Right lobe of liver (tissue), 4 donors: ENCODE results near the gene ZNF837.

Experiments
- CTCF ChIP-seq, 4 donors: fragments of 200-600 bp in 3 of 4; fragments of 450-650 bp in 1 of 4; IDR thresholded peaks; one replicate each; pipeline versions ENCODE4 v1.5.1 to v1.8.0; 2016 to 2022; ENCODE audit warnings: antibody characterized with exemption in 4 of 4, mild to moderate bottlenecking in 2 of 4
- POLR2A ChIP-seq: fragments of 450-650 bp; IDR thresholded peaks from one replicate; pipeline ENCODE4 v1.6.1; 2017; ENCODE audit warnings: antibody characterized with exemption, mild to moderate bottlenecking
- donor health status: DM: no; HTN: no; CAD: no.
- donor health status: DM: no; HTN: no; CAD: no.
- donor health status: DM: no; HTN: yes; CAD: no.

DNA sequence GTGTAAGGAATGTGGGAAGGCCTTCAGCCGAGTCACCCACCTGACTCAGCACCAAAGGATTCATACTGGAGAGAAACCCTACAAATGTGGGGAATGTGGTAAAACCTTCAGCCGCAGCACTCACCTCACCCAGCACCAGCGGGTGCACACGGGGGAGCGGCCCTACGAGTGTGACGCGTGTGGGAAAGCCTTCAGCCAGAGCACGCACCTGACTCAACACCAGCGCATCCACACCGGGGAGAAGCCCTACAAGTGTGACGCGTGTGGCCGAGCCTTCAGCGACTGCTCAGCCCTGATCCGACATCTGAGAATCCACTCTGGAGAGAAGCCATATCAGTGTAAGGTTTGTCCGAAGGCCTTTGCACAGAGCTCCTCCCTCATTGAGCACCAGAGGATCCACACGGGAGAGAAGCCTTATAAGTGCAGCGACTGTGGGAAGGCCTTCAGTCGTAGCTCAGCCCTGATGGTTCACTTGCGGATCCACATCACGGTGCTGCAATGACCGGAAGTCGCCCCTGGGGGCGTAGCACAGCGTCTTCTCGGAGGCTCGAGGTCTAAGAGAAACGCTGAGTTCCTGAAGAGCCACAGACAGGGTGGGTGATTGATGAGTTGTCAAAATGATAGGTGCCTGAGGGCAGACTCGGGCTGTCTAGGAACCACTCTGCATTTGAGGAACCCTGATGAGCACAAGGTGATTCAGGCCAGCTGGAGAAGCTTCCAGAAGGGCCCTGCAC, 41.8 kb downstream of the ZNF837 start:
- TF ChIP-seq CTCF (IDR thresholded peaks at IDR 0.05): no peak
- TF ChIP-seq POLR2A: no peak
